CD14-positive monocyte (primary cell): ENCODE measurements around the gene EVL. TPM values are rescaled to one million over a fixed set of nuclear protein-coding genes. Genes with fewer than 3 reads are reported as not detected.

Experiments used
- DNase-seq, 3 donors: peaks; one replicate each; pipeline ENCODE4 v3.0.0-alpha.2; 2011 to 2022
- H2AFZ ChIP-seq: 2 replicates; pipeline ENCODE4 v1.6.0; 2012; ENCODE audit warnings: mild to moderate bottlenecking, low read depth, low read length, inconsistent platforms; ENCODE audit not compliant: insufficient read depth, poor library complexity, severe bottlenecking
- H3K27ac ChIP-seq, 2 donors: 1 replicate in 1 of 2; 2 replicates in 1 of 2; pipeline ENCODE4 v1.5.1; 2012 to 2013; ENCODE audit warnings: low read length in 2 of 2, control low read depth in 1 of 2, inconsistent platforms in 1 of 2, low read depth in 1 of 2, mild to moderate bottlenecking in 1 of 2
- H3K27me3 ChIP-seq, 2 donors: one replicate each; pipeline versions ENCODE4 v1.6.0 to v1.6.1; 2011 to 2013; ENCODE audit warnings: low read length in 2 of 2; ENCODE audit not compliant: control insufficient read depth in 2 of 2, insufficient read depth in 2 of 2
- H3K36me3 ChIP-seq, 2 donors: replicated peaks in 1 of 2; 1 replicate in 1 of 2; 2 replicates in 1 of 2; pipeline versions ENCODE4 v1.5.1 to v1.6.1; 2012 to 2013; ENCODE audit warnings: low read length in 2 of 2, control low read depth in 1 of 2, inconsistent platforms in 1 of 2, mild to moderate bottlenecking in 1 of 2; ENCODE audit not compliant: insufficient read depth in 2 of 2, control insufficient read depth in 1 of 2
- H3K4me1 ChIP-seq, 2 donors: 1 replicate in 1 of 2; 2 replicates in 1 of 2; pipeline versions ENCODE4 v1.5.1 to v1.6.1; 2012 to 2013; ENCODE audit warnings: low read length in 2 of 2, control low read depth in 1 of 2, inconsistent platforms in 1 of 2, mild to moderate bottlenecking in 1 of 2, moderate library complexity in 1 of 2; ENCODE audit not compliant: insufficient read depth in 2 of 2, control insufficient read depth in 1 of 2
- H3K4me2 ChIP-seq: replicated peaks from 2 replicates; pipeline ENCODE3; 2012; ENCODE audit warnings: low read length, moderate library complexity, mild to moderate bottlenecking; ENCODE audit not compliant: poor library complexity, severe bottlenecking; ENCODE audit errors: extremely low read depth
- H3K4me3 ChIP-seq, 3 experiments: fragments of 200-600 bp in 1 of 3; sonication (generic) in 1 of 3; replicated peaks in 1 of 3; 1 replicate in 2 of 3; 2 replicates in 1 of 3; pipeline ENCODE4 v1.5.1; 2011 to 2013; ENCODE audit warnings: low read length in 3 of 3, mild to moderate bottlenecking in 3 of 3, control low read depth in 2 of 3, low read depth in 2 of 3, inconsistent platforms in 1 of 3, moderate library complexity in 1 of 3
- H3K79me2 ChIP-seq: 2 replicates; pipeline ENCODE4 v1.6.0; 2012; ENCODE audit warnings: mild to moderate bottlenecking, control low read depth, inconsistent platforms, low read length, moderate library complexity; ENCODE audit not compliant: insufficient read depth
- H3K9ac ChIP-seq: 2 replicates; pipeline ENCODE4 v1.6.0; 2017; ENCODE audit warnings: low read length, mild to moderate bottlenecking; ENCODE audit not compliant: insufficient read depth, poor library complexity, severe bottlenecking
- H3K9me3 ChIP-seq, 2 donors: replicated peaks in 1 of 2; 1 replicate in 1 of 2; 2 replicates in 1 of 2; pipeline versions ENCODE4 v1.5.1 to v1.6.1; 2012 to 2013; ENCODE audit warnings: low read length in 2 of 2, control low read depth in 1 of 2; ENCODE audit not compliant: control insufficient read depth in 1 of 2, insufficient read depth in 1 of 2
- H4K20me1 ChIP-seq: 2 replicates; pipeline ENCODE4 v1.6.0; 2012; ENCODE audit warnings: mild to moderate bottlenecking, low read length, control low read depth, moderate library complexity; ENCODE audit not compliant: insufficient read depth
- H3K27ac Mint-ChIP-seq, 7 donors: one replicate each; pipeline ENCODE4 v1.8.0; 2020; ENCODE audit warnings: mild to moderate bottlenecking in 7 of 7, mixed read lengths in 7 of 7, moderate library complexity in 6 of 7, inconsistent platforms in 2 of 7
- H3K27me3 Mint-ChIP-seq, 3 donors: one replicate each; pipeline ENCODE4 v1.8.0; 2021 to 2022; ENCODE audit warnings: low read depth in 3 of 3, mild to moderate bottlenecking in 3 of 3, mixed read lengths in 3 of 3, moderate library complexity in 3 of 3, inconsistent platforms in 1 of 3
- H3K36me3 Mint-ChIP-seq, 2 donors: one replicate each; pipeline ENCODE4 v1.8.0; 2020; ENCODE audit warnings: mixed read lengths in 2 of 2, inconsistent platforms in 1 of 2, mild to moderate bottlenecking in 1 of 2
- H3K4me1 Mint-ChIP-seq: one replicate; pipeline ENCODE4 v1.8.0; 2020; ENCODE audit warnings: mild to moderate bottlenecking, mixed read lengths
- H3K4me3 Mint-ChIP-seq, 2 donors: one replicate each; pipeline ENCODE4 v1.8.0; 2020; ENCODE audit warnings: mild to moderate bottlenecking in 2 of 2, mixed read lengths in 2 of 2, moderate library complexity in 1 of 2
- H3K9me3 Mint-ChIP-seq, 7 donors: one replicate each; pipeline ENCODE4 v1.8.0; 2020 to 2022; ENCODE audit warnings: mixed read lengths in 7 of 7, mild to moderate bottlenecking in 6 of 7, moderate library complexity in 6 of 7, inconsistent platforms in 2 of 7
- CTCF ChIP-seq: fragments of 200-600 bp; IDR thresholded peaks from one replicate; pipeline ENCODE4 v1.8.0; 2022; ENCODE audit warnings: antibody characterized with exemption, mild to moderate bottlenecking
- WGBS: methylation state at CpG from one replicate; pipeline ENCODE4 v1.1.5; 2013; ENCODE audit warnings: missing lambda C conversion rate; ENCODE audit not compliant: insufficient coverage; 5-methylcytosine and 5-hydroxymethylcytosine counted together
- intact Hi-C, 2 donors: fragments of 100-400 bp; cut with micrococcal nuclease; formaldehyde crosslinking; loops; one replicate each; pipeline versions ENCODE4 v1.15.0 to v1.15.1; 2023
- polyA plus RNA-seq, 3 donors: library from polyadenylated mRNA; depleted of rRNA in 1 of 3; unstranded in 2 of 3; stranded (reverse) in 1 of 3; fragments of 300-500 nt in 2 of 3; fragments of >200 nt in 1 of 3; fragmentation: Illumina TruSeq in 2 of 3; gene quantifications; 1 replicate in 2 of 3; 2 replicates in 1 of 3; pipeline ENCODE4 v1.2.3, GENCODE V29; 2012 to 2021

The EVL gene
- polyA plus RNA-seq, 3 donors, result 3.2 to 131 (median 6.7) TPM

GRCh38 chr14:100092832-100093231 lies 27.6 kb downstream of the EVL start:
- H3K79me2 ChIP-seq, result peaks cover 10% of the 10 kb centered on the region
- peaks cover 58 to 80% of the 10 kb centered on the region in 2 donors for H3K36me3 ChIP-seq
- no CpG with 5 or more reads among the region's 1 CpG for whole genome bisulfite sequencing
- Mint-ChIP-seq H3K4me1 (no peaks in the 10 kb centered on the region), H3K27ac (no peak overlapping the region), H3K36me3 (peaks cover 56 to 65% of the 10 kb centered on the region in 2 donors), H3K4me3 (no peak overlapping the region), H3K9me3 (no peaks in the 10 kb centered on the region), H3K27me3 (no peaks in the 10 kb centered on the region)
- no peak overlapping the region for H3K4me2 ChIP-seq
- no peaks in the 10 kb centered on the region for H3K27me3 ChIP-seq
- intact Hi-C loops, result no loop called here
- H2AFZ ChIP-seq, result no peak overlapping the region
- no peaks in the 10 kb centered on the region for H3K4me1 ChIP-seq
- H3K27ac ChIP-seq, result no peak overlapping the region
- DNase-seq, result no peak
- TF ChIP-seq CTCF, result no peak
- H3K9ac ChIP-seq, result no peak overlapping the region
- no peak overlapping the region for H3K4me3 ChIP-seq
- H3K9me3 ChIP-seq, result no peaks in the 10 kb centered on the region
- peaks cover 31% of the 10 kb centered on the region for H4K20me1 ChIP-seq

- Mint-ChIP-seq H3K4me1 (no peaks in the 10 kb centered on the region), H3K4me3 (no peak overlapping the region), H3K27me3 (no peaks in the 10 kb centered on the region), H3K27ac (no peak overlapping the region), H3K36me3 (peaks cover 56 to 65% of the 10 kb centered on the region in 2 donors), H3K9me3 (no peaks in the 10 kb centered on the region)
- DNase-seq, result no peak
- Histone ChIP-seq H2AFZ (no peak overlapping the region), H3K4me2 (no peak overlapping the region), H3K27me3 (no peaks in the 10 kb centered on the region), H3K36me3 (peaks cover 58 to 80% of the 10 kb centered on the region in 2 donors), H3K79me2 (peaks cover 10% of the 10 kb centered on the region), H3K4me3 (no peak overlapping the region), H3K9ac (no peak overlapping the region), H3K27ac (no peak overlapping the region), H3K9me3 (no peaks in the 10 kb centered on the region), H3K4me1 (no peaks in the 10 kb centered on the region), H4K20me1 (peaks cover 30% of the 10 kb centered on the region)
- intact Hi-C loops, result no loop called here
- TF ChIP-seq CTCF, result no peak
- 87% methylated on average over 3 of the region's 6 CpGs for WGBS
These were observed 28.1 kb downstream of the EVL start for GRCh38 chr14:100093319-100093718.
